WTC11 (cell line): Measurements from ENCODE around the gene BAIAP2L1. TPM values are rescaled to one million over a fixed set of nuclear protein-coding genes. Genes with fewer than 3 reads are reported as not detected.

Experiments used
- ATAC-seq: fragments of 200-7000 bp; cut with Tn5 transposase; 2 replicates; pipeline ENCODE4 v1.10.0; 2021; ENCODE audit warnings: mild to moderate bottlenecking, moderate library complexity
- CTCF ChIA-PET: fragments of 300-600 bp; sonication (Branson Sonifier 250); formaldehyde crosslinking; loops from one replicate; lab custom pipeline; 2021; ENCODE audit warnings: antibody characterized with exemption; lab: Charles Lee
- POLR2A ChIA-PET: fragments of 350-600 bp; sonication (Branson Sonifier 250); formaldehyde crosslinking; loops from one replicate; lab custom pipeline; 2021; ENCODE audit warnings: antibody characterized with exemption; lab: Charles Lee
- DNase-seq: peaks from one replicate; pipeline ENCODE4 v3.0.0; 2021; ENCODE audit warnings: low spot score
- H3K27ac Mint-ChIP-seq: 2 replicates; pipeline ENCODE4 v1.8.0; 2021; ENCODE audit warnings: mixed read lengths
- H3K27me3 Mint-ChIP-seq: 2 replicates; pipeline ENCODE4 v1.8.0; 2021; ENCODE audit warnings: low read depth, mild to moderate bottlenecking, moderate library complexity, mixed read lengths
- H3K36me3 Mint-ChIP-seq: 2 replicates; pipeline ENCODE4 v1.8.0; 2021; ENCODE audit warnings: mixed read lengths
- H3K4me1 Mint-ChIP-seq: 2 replicates; pipeline ENCODE4 v1.8.0; 2022; ENCODE audit warnings: mixed read lengths
- H3K4me3 Mint-ChIP-seq: 2 replicates; pipeline ENCODE4 v1.8.0; 2021; ENCODE audit warnings: mild to moderate bottlenecking, moderate library complexity, mixed read lengths
- H3K9me3 Mint-ChIP-seq: 2 replicates; pipeline ENCODE4 v1.8.0; 2021; ENCODE audit warnings: mixed read lengths
- ARID4B ChIP-seq: sonication (generic); formaldehyde crosslinking; IDR thresholded peaks from 2 replicates; pipeline ENCODE4 v1.8.0; 2023; ENCODE audit warnings: missing genetic modification reagents, mild to moderate bottlenecking, borderline replicate concordance
- ATF3 ChIP-seq: sonication (generic); formaldehyde crosslinking; conservative IDR thresholded peaks from 2 replicates; pipeline ENCODE4 v1.8.1; 2022; ENCODE audit warnings: mild to moderate bottlenecking, missing genetic modification reagents
- ETV6 ChIP-seq: sonication (generic); formaldehyde crosslinking; IDR thresholded peaks from 2 replicates; pipeline ENCODE4 v1.8.1; 2022; ENCODE audit warnings: mild to moderate bottlenecking, missing genetic modification reagents
- GTF2I ChIP-seq: fragments of 250-450 bp; sonication (Bioruptor Pico); conservative IDR thresholded peaks from 2 replicates; pipeline ENCODE4 v1.4.0; 2021; ENCODE audit warnings: mild to moderate bottlenecking
- HMGA2 ChIP-seq: fragments of 250-450 bp; sonication (Bioruptor Pico); IDR thresholded peaks from 2 replicates; pipeline ENCODE4 v1.4.0; 2021; ENCODE audit warnings: mild to moderate bottlenecking, moderate library complexity
- JAZF1 ChIP-seq: fragments of 250-450 bp; sonication (Bioruptor Pico); IDR thresholded peaks from 2 replicates; pipeline ENCODE4 v1.9.0; 2021; ENCODE audit warnings: moderate library complexity, mild to moderate bottlenecking, inconsistent platforms
- MAX ChIP-seq: sonication (generic); formaldehyde crosslinking; IDR thresholded peaks from 2 replicates; pipeline ENCODE4 v1.8.0; 2022; ENCODE audit warnings: mild to moderate bottlenecking, missing genetic modification reagents
- NFE2L1 ChIP-seq: sonication (generic); formaldehyde crosslinking; IDR thresholded peaks from 2 replicates; pipeline ENCODE4 v1.8.1; 2023; ENCODE audit warnings: missing genetic modification reagents
- NR1H2 ChIP-seq: sonication (generic); formaldehyde crosslinking; IDR thresholded peaks from 2 replicates; pipeline ENCODE4 v1.9.0; 2021; ENCODE audit warnings: mild to moderate bottlenecking, moderate library complexity, missing genetic modification reagents
- NR2C2 ChIP-seq: sonication (generic); formaldehyde crosslinking; IDR thresholded peaks from 2 replicates; pipeline ENCODE4 v1.8.0; 2022; ENCODE audit warnings: mild to moderate bottlenecking, missing genetic modification reagents
- PREB ChIP-seq: sonication (generic); formaldehyde crosslinking; IDR thresholded peaks from 2 replicates; pipeline ENCODE4 v1.8.1; 2022; ENCODE audit warnings: mild to moderate bottlenecking, missing genetic modification reagents, moderate library complexity, borderline replicate concordance
- TEAD1 ChIP-seq: sonication (generic); formaldehyde crosslinking; IDR thresholded peaks from 2 replicates; pipeline ENCODE4 v1.8.0; 2022; ENCODE audit warnings: mild to moderate bottlenecking, missing genetic modification reagents
- USF2 ChIP-seq: sonication (generic); formaldehyde crosslinking; IDR thresholded peaks from 2 replicates; pipeline ENCODE4 v1.8.1; 2023; ENCODE audit warnings: mild to moderate bottlenecking, missing genetic modification reagents, moderate library complexity
- ZBTB21 ChIP-seq: sonication (generic); formaldehyde crosslinking; IDR thresholded peaks from 2 replicates; pipeline ENCODE4 v1.8.1; 2023; ENCODE audit warnings: mild to moderate bottlenecking, missing genetic modification reagents, borderline replicate concordance
- ZNF232 ChIP-seq: sonication (generic); formaldehyde crosslinking; IDR thresholded peaks from 2 replicates; pipeline ENCODE4 v1.8.0; 2022; ENCODE audit warnings: mild to moderate bottlenecking, missing genetic modification reagents
- ZNF263 ChIP-seq: sonication (generic); formaldehyde crosslinking; IDR thresholded peaks from 2 replicates; pipeline ENCODE4 v1.8.1; 2022; ENCODE audit warnings: low read depth, mild to moderate bottlenecking, moderate library complexity, missing genetic modification reagents
- ZNF532 ChIP-seq: fragments of 250-450 bp; sonication (Bioruptor Pico); IDR thresholded peaks from 2 replicates; pipeline ENCODE4 v1.9.0; 2021; ENCODE audit warnings: mild to moderate bottlenecking, borderline replicate concordance
- ZSCAN18 ChIP-seq: fragments of 250-450 bp; sonication (Bioruptor Pico); IDR thresholded peaks from 2 replicates; pipeline ENCODE4 v2.1.2; 2022; ENCODE audit warnings: mild to moderate bottlenecking, moderate library complexity
- total RNA-seq: library from RNA; stranded (reverse); gene quantifications from 3 replicates; pipeline ENCODE4 v1.2.3, GENCODE V29; 2021

Gene BAIAP2L1
- total RNA-seq, 1 experiment from 2014 or later = 37.5 TPM

- DNase-seq (no peak), ATAC-seq (no peak)
- no peak overlapping the region for H3K27ac Mint-ChIP-seq
- POLR2A ChIA-PET = interaction anchor here (0.6 kb wide), 1 partner anchor 1348 kb away, joined by 3 read pairs; no protein-coding TSS in a partner anchor
- no peak for TF ChIP-seq NR1H2 (CRISPR knock-in tag)
- TF ChIP-seq TEAD1 (CRISPR knock-in tag) = no peak
- no peak for TF ChIP-seq MAX (CRISPR knock-in tag)
- TF ChIP-seq ZNF232 (CRISPR knock-in tag) = no peak
- no peak for TF ChIP-seq JAZF1 (CRISPR knock-in tag)
- no peak for TF ChIP-seq ZNF263
- no peak for TF ChIP-seq USF2
- no peak for TF ChIP-seq PREB (CRISPR knock-in tag)
- TF ChIP-seq NFE2L1 (CRISPR knock-in tag) = no peak
- no peak for TF ChIP-seq ZSCAN18 (CRISPR knock-in tag)
- TF ChIP-seq ATF3 (CRISPR knock-in tag) = no peak
- no peak for TF ChIP-seq NR2C2 (CRISPR knock-in tag)
- TF ChIP-seq GTF2I (CRISPR knock-in tag) = no peak
- TF ChIP-seq HMGA2 (CRISPR knock-in tag) = no peak
- no peak for TF ChIP-seq ARID4B (CRISPR knock-in tag)
- no peak for TF ChIP-seq ZNF532
- no peak for TF ChIP-seq ETV6
- no peak for TF ChIP-seq ZBTB21 (CRISPR knock-in tag)
- TF ChIP-seq, all 79 proteins: peak for 0
- Mint-ChIP-seq H3K4me3 (no peak overlapping the region), H3K9me3 (0 out of 2 replicates have a peak, but pooled peaks cover 5% of the 10 kb centered on the region), H3K4me1 (peaks cover 5% of the 10 kb centered on the region; the same call in 1 of the 2 replicates), H3K27me3 (no peaks in the 10 kb centered on the region), H3K36me3 (peaks cover 18% of the 10 kb centered on the region)
- CTCF ChIA-PET = interaction anchor here (0.6 to 1.2 kb wide), 4 partner anchors 9 to 36 kb away, joined by 3 to 7 read pairs (median 4); partner anchors contain the start of gene BAIAP2L1
Observed at GRCh38 chr7:98369726-98370125, 31.2 kb downstream of the BAIAP2L1 start.
